Ramos (cell line): ENCODE data around the gene PARD3.
"Not testable (repeated sequence)": the region's sequence is repeated elsewhere in the genome, so short reads cannot be mapped to it uniquely, and the experiment has no call there.

Source experiments
- in situ Hi-C: fragments of 300-500 bp; cut with MboI; formaldehyde crosslinking; loops from one replicate; pipeline ENCODE4 v1.14.3; 2022; ENCODE audit warnings: low sequenced_read_pairs; ENCODE audit not compliant: unreplicated experiment

The PARD3 gene

DNA sequence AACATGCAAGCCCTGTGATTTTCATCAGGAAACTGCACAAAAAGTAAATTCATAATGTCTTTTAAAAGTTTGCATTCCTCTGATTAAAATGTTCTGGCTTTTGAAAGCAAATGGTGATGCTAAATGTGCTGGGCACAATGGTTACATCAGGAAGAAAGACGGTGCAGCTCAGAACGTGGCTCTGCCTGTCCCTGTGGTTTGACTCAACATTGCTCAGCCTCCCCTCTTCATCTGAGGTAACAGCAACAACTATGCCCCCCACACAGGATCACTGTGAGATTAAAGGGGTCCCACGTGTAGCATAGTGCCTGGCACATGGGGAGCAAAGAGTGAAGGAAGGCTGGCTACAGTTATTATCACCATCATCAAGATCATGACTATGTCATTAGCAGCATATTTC lies 44.0 kb downstream of the PARD3 start:
- in situ Hi-C loops: no loop called here

DNA sequence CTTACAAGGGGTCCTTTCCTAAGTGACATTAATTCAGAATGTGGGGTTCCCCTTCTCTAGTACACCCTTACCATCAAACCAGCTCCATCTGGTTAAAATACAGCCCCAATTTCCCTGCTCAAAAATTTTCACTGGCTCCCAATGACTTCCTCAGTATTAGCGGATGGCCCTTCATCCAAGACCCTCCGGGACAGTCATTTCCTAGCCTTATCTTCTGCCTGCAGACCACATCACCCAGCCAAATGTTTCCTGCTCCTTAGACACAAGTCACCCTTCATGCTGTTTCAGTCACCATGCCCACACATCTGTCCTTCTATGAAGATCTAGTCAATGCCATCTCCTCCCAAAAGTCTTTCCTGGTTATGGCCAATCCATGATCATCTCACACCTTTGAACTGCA lies 45.2 kb downstream of the PARD3 start:
- in situ Hi-C loops: no loop called here

DNA sequence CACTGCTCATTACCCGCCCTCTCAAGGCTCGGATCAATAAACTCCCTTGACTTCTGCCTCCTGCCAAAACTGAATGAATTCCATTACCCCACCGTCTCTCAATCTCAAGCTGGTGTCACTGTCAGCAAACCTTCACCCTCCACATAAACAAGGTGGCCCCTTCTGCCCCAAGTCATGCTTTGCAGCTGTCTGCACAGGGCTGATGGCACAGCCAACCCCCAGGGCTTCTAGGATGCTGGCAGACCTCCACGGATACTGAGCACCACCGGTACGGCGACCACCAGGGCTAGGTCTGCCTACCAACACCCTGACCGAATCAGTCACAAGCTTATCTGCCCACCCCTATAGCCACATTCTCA lies 46.1 kb downstream of the PARD3 start:
- in situ Hi-C loops: no loop called here

DNA sequence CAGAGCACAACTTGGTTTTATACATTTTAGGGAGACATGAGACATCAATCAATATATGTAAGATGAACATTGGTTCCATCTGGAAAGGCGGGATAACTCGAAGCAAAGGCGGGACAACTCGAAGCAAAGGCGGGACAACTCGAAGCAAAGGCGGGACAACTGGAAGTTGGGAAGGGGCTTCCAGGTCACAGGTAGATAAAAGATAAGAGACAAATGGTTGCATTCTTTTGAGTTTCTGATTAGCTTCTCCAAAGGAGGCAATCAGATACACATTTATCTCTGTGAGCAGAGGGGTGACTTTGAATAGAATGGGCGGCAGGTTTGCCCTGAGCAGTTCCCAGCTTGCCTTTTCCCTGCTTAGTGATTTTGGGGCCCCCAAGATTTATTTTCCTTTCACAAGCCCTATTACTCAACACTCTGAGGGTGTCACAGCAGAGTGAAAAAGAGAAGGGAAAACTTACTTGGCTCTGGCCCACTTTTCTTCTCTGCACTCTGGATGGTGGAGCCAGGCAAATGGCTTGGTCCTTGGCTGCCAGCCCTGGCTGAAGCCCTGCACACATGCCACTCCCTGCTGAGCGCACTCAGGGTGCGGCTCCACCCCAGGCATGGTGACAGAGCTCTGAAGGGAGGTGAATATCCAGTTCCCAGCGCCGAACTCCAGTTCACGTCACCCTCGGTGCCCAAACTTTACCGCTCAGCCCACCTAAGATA lies 46.7 kb downstream of the PARD3 start:
- in situ Hi-C loops: no loop called here

DNA sequence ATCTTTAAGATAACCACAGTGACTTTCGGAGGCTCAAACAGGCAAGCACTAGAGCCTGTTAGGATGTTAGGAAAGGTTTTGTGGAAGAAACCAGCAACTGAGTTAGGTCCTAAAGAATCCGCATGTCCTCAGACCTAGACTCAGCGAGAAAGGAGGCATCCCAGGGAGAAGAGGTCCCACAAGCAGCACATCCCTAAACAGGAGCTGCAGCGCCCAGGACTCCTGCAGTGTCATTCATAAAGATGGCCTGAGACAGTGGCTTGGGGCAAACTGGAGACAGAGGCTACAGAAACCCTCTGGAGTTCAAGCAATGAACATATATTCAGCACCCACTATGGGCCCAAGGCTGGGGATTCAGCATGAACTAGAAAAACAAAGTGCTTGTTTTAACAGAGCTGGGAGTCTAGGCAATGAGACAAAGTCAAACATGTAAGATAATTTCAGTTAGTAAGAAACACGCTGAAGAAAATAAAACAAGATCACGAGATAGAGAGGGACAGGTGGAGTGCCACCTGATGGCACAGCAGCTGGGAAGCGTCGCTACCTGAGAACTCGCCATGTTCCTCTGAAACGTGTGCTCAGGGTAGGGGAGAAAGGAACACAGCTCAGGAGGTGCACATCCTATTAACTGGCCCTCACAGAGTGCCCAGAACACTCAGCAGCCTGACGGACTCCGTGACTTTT lies 48.1 kb downstream of the PARD3 start:
- in situ Hi-C loops: no loop called here

DNA sequence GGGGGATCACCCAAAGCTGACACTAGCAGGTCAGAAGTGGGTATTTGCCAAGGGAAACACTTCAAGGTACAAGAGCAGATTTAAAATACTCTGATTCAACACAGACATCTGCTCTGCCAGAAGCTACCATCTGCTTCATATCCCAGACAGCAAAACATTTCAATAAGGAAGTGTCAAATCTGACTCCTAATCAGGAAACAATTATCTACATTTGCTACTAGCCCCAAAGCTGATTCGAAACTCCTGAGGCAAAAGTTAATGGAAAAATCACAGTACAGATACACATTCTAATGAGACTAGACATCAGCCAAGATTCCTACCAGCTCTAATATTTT lies 48.9 kb downstream of the PARD3 start:
- in situ Hi-C loops: no loop called here

DNA sequence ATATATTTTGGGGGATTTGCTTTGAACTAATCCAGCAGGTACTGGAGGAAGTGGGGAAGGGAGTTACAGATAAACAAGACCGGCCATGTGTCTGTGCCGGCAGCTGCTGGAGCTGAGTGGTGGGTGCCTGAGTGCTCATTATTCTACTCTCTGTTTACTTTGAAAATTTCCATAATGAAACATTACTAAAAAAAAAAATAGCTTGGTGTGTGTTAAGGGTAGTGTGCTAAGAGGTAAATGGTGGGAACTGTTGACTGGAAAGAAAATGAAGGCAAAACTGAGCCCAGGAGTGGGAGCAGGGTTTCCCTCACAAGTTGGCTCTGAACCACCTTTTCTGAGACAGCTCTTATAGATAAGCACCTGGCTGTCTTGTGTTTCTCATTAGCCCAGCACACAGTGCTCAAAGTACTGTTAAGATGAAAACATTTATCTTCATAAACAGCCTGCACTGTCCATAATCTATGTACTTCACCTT lies 50.6 kb downstream of the PARD3 start:
- in situ Hi-C loops: no loop called here

DNA sequence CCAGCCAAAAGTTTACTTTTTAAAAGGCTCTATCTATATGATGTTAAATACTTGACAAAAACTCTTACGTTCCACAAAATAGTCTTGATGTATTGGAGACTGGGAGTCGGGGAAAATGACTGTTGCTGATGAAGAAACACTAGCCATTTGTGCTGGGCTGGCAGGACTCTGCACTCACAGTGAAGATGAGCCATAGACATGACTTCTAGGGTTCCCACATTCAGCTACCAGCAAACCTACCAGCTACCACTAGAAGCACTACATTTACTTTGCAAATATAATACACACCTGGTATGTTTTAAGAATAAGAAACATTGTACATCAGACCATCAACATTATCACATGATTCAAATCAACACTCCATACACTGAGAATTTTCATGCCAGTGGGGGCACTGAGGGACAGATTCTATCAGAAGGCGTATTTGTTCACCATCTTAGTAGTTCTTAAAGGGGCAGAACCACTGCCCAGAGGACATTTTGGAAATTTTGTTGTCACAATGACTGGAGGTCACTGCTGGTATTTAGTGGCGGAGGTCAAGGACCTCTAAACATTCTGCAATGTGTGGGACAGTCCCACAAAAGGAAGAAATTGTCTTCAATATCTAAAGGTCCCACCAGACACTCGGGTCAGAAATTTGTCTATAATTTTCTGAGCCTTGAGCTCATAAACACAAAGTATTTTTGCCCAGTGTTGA lies 52.3 kb downstream of the PARD3 start:
- in situ Hi-C loops: no loop called here

DNA sequence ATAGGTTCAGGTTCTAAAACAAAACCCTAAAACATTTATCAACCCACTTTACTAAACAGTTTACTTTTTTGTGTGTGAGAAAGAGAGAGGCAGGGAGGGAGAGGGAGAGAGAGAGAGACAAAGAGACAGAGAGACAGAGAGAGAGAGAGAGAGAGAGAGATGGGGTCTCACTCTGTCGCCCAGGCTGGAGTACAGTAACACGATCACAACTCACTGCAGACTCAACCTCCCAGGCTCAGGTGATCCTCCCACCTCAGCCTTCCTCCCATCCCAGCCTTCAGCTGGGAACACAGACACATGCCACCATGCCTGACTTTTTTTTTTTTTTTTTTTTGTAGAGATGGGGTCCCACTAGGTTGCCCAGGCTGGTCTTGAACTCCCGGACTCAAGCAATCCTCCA lies 52.9 kb downstream of the PARD3 start:
- in situ Hi-C loops: no loop called here

DNA sequence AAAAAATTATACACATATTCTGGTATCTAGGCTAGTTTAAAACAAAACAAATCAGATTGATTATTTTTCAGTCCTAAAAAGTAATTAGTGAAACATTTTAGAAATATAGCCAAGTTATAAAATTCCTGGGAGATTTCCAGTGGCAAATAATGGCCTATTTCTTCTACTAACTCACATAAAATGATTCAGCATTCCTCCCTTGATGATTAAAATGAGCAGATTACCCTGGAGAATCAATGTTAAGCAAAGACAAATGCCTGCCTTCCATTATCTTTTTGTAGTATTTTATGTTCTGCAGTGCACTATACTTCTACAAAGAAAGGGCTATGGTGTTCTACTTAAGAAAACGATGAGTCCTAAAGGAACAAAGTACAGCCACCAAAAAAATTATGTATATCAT lies 53.6 kb downstream of the PARD3 start:
- in situ Hi-C loops: no loop called here

DNA sequence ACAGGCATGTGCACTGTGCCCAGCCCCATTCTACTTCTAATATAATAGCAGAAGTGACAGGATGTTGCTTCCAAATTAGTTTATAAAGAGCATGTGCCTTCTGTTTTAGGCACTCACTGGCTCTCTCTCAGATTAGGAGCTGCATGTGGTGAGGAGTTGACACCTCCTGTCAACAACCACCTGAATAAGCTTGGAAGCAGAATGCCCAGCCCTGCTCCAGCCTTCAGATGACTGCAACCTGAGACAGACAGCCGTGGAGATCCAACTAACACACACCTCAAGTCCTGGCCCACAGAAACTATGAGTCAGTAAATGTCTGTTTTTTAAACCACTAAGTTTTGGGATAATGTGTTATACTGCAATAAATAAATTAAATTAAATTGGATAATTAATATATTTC lies 54.5 kb downstream of the PARD3 start:
- in situ Hi-C loops: no loop called here

DNA sequence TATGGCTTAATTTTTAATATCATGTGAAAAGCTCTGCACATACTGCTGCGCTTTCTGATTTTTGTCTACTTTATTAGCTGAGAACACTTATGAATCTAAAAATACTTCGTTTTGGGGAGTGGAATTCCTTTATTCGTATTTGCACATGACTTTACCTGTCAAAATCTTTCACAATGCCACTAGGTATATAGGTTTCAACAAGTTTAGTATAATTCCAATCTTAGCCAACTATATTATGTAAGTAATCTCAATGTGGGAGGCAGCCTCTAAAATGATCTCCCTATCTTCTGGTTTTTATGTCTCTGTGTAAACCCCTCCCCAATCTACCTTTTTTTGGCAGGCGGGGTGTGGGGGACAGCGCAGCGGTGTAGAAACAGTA lies 55.3 kb downstream of the PARD3 start:
- in situ Hi-C loops: no loop called here

DNA sequence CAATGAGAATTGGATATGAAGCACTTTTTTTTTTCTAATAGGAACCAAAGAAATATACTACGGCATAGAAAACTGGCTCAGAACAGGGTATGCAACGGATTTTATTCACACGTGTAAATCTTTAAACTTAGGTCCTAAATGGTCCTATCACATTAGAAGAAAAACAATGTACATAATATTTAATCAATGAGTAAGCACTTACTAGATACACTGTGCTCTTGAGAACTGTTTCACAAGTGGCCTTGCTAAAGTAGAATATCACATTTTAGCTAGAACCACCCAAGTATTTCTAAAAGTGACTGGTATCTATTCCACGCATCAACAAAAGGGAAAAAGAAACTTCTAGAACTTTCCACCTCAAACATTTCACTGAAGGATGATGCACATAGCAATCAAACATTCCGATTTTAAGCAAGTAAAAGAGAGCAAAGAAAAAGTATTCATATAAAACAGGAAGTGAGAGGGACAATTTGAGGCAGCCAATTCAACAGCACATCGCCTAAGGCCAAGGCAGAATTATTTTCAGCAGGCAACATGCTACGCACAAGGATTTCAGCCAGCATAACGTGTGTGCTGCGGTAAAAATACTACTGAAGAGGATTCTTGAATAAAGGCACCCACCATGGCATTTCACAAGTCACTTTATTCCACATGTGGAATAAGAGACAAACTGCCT lies 55.8 kb downstream of the PARD3 start:
- in situ Hi-C loops: no loop called here

DNA sequence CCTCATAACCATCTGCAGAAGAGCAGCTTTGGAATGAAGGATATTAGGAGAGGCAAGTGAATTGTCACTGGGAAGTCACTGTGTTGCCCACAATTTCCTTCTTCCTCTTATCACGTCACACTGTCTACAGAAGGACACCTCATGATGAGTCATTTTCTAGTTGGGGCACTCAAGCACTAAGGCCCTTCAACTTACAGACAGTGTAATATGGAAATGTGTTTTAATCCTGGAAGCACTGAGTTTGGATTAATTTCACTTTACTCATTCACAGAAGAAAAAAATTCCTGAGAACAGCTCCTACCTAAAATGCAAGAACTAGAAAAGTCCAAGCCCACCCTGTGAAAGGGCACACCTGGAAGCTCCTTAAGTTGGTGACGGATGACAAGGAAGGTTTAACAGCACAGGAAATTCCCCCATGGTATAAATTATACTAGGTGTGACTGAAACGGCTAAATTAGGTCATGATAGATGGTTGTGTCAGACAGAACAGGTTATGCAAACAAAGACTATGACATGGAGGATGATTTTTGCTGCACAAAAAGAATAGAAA lies 56.6 kb downstream of the PARD3 start:
- in situ Hi-C loops: no loop called here

DNA sequence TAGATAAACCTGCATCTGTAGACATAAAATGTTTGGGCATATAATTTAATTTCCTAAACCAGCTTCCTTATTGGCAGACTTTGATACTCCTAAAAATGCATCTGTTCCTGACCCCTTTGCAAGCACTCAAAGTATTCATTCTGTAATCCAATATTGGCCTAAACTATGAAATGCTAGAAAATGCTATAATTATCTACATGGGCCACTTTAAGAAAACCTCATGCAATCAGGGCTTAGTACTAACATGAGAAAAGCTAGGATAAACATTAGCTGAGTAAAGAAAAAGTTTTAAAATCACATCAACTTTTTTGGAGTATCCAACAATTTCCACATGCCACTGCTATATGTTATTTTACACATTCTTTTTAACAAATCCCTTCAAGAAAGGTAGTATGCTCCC lies 57.2 kb downstream of the PARD3 start:
- in situ Hi-C loops: no loop called here

DNA sequence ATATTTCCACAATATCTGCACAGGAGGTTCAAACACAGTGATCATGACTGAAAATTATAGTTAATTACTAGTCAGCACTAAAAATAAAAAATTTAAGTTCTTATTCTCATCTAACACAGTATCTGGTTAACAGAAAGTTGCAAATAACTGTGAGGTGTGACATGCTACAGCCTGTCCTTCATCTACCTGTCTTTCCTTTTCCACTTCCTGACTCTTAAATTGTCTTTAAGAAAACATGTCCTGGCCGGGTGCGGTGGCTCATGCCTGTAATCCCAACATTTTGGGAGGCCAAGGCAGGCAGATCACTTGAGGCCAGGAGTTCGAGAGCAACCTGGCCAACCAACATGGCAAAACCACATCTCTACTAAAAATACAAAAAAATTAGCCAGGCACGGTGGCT lies 57.9 kb downstream of the PARD3 start:
- in situ Hi-C loops: not testable (repeated sequence)

DNA sequence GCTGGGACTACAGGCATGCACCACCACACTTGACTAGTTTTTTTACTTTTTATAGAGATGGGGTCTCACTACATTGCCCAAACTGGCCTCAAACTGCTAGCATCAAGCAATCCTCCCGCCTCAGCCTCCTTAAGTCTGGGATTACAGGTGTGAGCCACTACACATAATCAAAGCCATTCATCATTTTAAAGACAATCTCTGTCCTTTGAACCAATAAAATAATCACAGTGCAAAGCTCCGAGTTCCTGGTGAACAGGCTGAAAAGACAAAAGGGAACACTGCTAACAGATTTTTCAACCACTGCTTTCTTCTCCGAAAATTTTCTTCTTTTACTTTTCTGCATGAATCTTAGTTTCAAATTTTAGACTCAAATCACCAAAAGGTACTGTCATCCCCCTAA lies 58.5 kb downstream of the PARD3 start:
- in situ Hi-C loops: no loop called here

DNA sequence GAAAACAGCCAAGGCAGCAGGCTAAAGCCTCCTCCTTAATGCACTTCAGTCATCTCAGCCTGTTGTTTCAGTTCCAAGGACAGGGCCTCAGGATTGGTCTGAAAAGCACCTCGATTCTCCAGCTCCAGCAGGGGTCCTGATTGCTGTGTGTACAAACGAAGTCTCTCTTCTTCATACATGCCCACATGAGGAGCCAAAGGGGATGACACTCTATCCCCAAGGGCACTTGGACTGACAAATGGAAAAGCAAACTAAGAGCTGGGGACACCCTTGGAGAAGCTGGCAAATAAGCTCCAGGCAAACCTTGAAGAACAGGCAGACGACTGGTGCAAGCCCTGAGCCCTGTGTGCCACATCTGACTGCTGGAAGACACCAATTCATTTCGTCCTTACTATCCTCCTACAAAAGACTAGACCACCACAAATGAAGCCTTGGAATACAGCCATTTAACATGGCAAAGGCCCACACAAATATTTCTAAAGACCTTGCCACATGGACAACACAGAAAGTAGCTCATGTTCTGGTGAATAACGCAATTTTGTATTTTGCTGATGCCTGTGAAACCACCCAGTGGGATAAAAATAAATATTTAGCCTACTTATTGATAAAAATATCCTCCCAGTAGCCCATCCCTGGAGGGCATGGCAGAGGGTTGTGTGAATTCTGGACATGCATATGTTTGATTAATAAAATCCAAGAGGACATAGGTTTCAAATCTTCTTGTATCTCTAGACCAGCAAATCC lies 61.9 kb downstream of the PARD3 start:
- in situ Hi-C loops: no loop called here

DNA sequence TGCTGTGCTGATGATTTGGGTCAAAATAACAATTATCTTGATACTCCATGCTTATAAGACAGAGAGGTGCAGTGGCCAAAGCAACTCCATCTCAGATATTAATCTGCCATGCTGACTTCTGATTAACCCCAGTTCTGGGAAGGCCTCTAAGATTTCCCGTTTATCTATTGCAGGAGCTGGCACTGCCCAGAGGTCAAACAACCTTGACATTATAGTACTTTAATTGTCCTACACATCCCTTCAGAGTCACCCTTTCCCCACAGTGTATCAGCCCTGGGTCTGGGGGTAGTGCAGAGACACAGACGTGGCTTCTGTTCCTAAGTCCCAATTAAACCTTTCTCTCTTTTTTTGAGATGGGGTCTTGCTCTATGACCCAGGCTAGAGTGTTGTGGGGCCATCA lies 63.8 kb downstream of the PARD3 start:
- in situ Hi-C loops: no loop called here

DNA sequence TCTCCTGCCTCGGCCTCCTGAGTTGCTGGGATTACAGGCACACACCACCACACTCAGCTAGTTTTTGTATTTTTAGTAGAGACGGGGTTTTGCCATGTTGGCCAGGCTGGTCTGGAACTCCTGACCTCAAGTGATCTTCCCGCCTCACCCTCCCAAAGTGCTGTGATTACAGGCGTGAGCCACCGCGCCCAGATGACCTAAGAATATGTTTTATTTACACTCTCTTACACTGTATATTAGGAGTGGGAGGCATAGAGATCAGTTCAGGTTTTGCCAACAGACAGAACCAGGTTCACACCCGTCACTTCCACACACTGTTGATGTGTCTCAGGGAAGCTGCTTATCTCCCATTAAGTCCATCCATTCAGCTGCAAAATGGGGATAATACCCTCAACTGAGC lies 64.3 kb downstream of the PARD3 start:
- in situ Hi-C loops: not testable (repeated sequence)
